Measurements from ENCODE around the gene NFATC2.

GRCh38 chr20:51380401-51381385 lies 161.8 kb downstream of the NFATC2 start:
- TF ChIP-seq CTCF (IDR thresholded peaks at IDR 0.05) (no peak), POLR2A (IDR thresholded peaks at IDR 0.05) (no peak)

Data from Peyer's patch (tissue), 4 donors.